ENCODE data around the gene DAO.
A peak's percentile ranks its signal among the peaks of the same experiment; 100 is the strongest.
"Not testable (repeated sequence)": the region's sequence is repeated elsewhere in the genome, so short reads cannot be mapped to it uniquely, and the experiment has no call there.

DAO gene

DNA sequence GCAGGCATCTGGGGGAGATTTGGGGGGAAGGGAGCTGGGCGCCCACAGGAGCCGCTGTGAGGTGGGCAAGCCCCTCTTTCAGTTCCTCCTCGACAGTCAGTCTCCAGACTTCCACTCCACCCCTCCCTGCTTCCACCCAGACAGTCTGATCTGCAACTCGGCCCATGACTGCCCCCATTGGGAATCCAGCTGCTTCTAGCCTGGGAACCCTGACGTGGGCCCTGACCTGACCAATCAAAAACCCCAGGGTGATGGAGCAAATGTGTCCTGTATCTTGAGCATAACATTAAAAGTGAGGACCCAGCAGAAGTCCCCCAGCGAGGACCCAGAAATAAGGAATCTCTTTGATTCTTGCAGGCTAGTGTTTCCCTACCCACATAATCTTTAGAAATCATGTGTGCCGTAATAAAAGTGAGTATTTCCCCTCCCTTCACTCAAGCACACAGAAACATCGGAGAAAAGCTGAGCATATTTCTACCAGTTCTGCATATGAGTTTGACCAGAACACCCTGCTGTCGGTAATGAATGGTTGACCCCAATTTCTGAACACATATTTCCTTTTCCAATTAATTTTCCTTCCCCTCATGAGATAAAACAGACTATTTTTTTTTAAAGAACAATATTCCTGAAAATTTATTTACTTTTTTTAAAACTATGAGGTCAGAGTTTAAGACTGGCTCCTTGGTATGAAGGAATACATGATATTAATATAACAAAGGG lies 28.9 kb upstream of the DAO start:
- DNase-seq (ENCODE audit: low spot score) = peak; percentile 82

DNA sequence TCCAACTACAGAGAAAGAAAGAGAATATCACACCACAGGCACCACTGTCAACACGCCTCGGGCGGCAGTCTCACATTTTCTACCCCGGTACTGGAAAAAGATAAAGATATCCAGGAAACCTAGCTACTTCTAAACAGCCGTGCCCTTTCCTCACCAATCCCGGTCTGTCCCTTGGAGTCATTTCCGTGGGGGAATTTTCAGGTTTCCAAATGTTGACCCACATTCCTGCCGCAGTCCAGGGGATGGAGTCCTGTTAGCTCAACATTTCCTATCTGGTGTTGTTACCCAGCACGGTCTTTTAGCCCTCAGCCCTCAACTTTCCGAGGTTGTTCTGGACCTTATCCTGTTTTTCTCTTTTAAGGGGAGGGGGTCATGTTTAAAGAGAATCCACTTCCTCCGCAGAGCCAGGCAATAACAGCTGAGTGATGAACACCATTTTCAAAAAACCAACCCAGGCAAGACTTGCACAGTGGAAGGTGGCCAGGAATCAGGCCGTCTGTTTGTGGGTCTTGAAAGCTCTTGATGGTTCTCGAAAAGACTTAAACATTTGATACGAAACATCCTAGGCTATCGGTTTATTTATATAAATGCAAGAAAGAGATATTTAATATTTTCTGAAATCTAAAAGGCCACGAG lies 27.1 kb upstream of the DAO start:
- peak; percentile 68 for DNase-seq (ENCODE audit: low spot score)

DNA sequence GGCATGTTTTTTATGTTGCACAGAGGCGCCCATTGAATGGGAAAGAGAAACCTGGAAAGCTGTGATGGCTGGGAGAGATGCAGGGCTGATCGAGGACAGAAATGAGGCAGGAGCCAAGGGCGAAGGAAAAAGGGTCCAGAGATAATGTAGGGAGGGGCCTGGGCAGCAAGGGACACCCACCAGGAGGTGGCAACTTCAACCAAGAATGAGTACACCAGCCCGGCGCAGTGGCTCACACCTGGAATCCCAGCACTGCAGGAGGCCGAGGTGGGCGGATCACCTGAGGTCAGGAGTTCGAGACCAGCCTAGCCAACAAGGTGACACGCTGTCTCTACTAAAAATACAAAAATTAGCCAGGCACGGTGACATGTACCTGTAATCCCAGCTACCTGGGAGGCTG lies 26.5 kb upstream of the DAO start:
- DNase-seq (ENCODE audit: low spot score) = no peak

DNA sequence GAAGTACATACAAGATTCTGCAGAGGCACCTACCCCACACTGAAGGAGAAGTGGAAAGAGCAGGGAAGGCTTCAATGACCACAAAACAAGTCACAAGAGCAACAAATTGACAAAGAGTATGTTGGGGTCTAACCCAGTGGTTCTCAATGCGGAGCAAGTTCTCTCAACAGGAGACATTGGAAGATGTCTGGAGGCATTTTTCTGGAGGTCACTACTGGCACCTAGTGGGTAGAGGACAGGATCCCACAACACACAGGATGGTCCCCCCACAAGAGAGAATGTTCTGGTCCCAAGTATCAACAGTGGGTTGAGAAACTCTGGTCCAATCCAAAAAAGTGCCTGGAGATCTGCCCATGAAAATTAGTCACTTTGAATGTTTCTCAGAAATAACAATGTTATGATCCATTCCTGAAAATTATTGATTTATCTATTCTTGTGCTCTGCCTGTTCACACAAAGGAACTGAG lies 25.9 kb upstream of the DAO start:
- no peak for DNase-seq (ENCODE audit: low spot score)

DNA sequence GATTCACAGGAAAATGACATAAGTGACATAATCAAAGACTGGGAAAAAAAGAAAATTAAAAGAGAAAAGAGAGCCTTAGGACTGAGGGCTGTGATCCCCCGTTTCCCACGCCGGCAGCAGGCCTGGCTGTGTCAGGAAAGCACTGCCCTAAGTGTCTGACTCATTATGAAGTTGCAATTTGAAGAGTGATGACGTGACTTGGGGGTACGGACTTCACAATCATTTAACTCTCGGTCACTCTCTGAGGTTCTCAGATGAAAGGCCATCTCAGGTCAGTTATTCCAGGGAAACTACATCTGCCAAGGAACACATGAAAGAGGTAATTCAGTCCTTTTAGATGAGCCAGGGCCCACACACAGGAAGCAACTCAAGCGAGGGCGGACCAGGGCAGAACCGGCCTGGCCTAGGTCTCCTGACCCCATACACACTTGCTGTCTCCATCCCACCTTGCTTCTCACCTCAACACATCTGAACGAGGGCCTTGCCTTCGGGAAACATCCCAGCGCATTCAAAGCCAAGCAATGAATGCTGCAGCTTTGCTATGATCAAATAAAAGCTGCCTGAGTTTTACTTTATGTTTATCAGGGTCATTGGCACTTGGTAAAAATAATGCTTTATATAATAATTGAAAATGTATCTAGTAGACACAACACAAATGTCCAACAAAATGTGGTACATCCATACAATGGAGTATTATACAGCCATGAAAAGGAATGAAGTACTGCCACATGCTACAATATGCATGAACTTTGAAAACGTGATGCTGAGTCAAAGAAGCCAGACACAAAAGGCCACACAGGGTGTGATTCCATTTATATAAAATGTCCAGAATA lies 25.2 kb upstream of the DAO start:
- peak; percentile 93 for DNase-seq (ENCODE audit: low spot score)

DNA sequence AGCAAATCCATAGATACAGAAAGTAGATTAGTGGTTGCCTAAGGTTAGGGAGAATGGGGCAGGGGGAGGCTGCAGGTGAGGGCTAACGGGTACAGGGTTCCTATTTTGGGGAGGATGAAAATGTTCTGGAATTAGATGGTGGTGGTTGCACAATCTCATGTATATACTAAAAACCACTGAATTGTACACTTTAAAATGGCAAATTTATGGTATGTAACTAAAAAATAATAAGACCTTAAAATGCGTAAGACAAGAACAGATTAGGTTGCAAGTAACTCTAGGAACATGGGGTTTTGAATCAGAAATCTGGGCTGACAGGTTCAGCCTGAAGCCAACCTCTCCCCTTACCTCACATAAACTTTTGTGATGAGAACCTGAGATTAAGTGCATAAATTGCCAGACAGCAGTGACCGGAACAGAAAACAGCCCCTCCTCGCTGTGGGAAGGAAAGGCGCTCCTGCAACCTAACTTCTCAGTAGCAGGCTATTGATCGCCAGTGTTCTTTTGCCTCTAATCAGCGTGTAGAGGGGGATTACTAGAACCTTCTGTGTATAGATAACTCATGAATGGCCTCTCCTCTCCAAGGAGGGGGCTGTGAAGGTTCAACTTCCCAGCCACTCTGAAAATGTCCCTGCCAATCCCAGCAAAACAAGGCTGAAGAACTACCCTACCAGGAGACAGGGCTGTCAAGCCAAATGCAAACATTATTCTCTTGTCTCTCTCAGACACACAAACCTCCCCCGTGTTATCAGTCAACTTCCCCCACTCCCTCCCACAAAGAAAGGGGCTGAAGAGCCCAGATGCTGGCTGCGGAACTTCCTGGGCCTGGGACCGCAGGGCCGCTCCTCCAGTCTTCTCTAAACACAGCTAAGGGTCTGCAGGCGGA lies 24.4 kb upstream of the DAO start:
- DNase-seq (ENCODE audit: low spot score) = no peak

DNA sequence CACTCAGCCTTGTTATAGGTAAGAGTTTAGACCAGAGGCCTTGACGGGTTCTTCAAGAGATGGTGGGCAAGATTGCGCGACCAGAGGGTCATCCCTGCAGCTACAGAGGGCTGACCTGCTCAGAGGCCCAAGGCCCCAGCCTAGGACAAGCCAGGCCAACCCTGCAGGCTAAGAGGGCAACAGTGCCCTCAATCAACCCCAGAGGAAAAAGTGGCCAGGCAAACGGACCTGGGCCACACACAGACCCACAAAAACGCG lies 23.8 kb upstream of the DAO start:
- DNase-seq (ENCODE audit: low spot score) = no peak

DNA sequence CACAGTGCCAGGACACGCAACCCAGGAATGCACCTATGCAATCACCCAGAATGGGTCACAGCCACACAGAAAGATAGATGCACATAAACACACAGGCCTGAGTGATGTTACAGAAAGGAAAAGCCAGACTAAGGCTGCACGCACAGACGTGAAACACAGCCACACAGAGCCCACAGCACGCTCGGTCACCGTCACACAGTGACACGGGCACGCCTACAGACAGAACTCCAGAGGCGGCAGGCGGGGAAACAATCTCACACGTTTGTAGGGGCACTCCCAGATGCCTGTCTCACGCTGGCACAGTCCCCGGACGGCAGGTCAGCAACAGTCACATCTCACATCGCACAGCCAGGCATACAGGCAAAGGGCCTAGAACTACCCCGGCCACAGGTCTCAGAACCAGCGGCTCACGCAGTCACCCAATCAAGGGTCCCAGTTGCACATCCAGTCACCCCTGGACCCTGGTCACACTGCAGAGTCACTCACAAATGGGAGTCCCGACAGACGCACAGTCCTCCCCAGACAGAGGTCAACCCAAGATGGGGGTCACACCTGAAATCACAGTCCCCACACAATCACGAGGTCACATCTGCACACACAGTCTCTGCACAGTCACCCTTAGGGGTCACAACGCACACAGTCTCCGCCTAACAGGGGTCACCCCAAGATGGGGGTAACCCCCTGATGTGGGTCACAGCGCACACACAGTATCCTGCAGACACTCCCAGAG lies 23.3 kb upstream of the DAO start:
- DNase-seq (ENCODE audit: low spot score) = no peak

DNA sequence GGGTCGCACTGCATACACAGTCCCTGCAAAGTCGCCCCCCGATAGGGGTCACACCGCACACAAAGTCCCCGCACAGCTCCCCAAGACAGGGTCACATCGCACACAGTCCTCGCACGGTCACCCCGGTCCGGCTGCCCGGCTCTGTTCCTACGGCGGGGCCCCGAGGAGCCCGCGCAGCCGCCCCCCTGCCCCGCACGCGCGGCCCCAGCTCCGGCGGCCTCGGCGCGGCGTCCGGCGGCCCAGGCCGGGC lies 22.8 kb upstream of the DAO start:
- DNase-seq (ENCODE audit: low spot score) = no peak

DNA sequence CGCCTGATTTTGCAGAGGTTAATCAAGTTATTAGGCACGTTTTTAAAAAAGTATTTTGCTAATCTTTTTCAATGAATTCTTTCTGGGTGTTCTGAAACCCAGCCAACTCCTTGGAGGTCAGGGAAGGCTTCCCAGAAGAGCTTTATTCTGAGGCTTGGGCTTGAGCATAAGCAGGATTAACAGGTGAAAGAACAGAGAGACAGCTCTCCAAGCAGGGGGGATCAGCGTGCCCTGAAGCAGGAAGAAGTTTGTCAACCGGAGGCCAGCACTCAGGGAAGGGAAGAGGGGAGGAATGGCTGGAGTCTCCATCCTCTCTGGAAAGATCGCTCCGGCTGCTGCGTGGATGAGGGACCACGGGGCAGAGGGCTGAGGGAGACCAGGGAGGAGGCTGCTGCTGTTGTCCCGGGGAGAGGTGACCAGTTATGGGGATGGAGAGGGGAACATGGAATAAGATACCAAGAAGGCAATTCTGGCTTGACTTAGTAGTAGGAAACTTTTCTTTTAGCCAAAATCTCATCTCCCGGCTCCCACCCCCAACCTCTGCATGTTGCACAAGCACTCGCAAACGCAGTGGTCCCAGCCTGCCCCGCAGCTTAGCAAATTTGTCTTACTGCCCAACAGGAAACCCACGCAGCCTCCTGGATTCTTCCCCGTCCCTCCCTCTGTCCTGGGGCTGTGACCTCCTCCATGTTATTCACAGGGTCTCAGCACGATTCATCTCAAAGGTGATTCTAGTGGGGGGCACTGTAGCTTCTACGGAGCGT lies 21.4 kb upstream of the DAO start:
- no peak for DNase-seq (ENCODE audit: low spot score)

DNA sequence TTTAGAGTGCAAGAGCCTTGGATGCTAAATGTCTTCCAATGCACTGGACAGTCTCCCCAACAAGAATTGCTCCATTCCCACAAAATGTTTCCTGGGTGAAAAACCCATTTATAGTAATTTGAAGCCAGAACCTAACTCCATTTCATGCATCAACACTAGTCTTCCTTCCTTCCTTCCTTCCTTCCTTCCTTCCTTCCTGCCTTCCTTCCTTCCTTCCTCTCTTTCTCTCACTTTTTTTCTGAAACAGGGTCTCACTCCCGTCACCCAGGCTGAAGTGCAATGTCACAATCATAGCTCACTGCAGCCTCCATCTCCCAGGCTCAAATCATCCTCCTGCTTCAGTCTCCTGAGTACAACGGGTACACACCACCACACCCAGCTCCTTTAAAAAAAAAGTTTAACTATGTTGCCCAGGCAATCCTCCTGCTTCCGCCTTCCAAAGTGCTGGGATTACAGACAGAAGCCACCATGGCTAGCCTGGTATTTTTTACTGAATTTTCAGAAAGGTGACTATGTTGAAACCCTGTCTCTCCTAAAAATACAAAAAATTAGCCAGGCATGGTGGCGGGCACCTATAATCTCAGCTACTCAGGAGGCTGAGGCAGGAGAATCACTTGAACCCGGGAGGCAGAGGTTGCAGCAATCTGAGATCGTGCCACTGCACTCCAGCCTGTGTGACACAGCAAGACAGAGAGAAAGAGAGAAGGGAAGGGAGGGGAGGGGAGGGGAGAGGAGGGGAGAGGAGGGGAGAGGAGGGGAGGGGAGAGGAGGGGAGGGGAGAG lies 20.6 kb upstream of the DAO start:
- not testable (repeated sequence) for DNase-seq (ENCODE audit: low spot score)

DNA sequence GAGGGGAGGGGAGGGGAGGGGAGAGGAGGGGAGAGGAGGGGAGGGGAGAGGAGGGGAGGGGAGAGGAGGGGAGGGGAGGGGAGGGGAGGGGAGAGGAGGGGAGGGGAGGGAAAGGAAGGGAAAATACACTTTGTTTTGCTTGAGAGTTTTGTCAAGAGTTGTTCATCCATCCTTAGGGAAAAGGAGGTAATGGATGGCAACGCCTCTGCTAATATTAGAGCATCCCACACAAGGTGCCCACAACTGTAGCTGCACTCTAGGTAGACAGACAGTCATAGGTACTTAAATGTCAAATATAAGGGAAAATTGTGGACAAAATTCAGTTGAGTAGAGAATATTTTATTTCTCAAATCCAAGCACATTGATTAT lies 20.0 kb upstream of the DAO start:
- no peak for DNase-seq (ENCODE audit: low spot score)

DNA sequence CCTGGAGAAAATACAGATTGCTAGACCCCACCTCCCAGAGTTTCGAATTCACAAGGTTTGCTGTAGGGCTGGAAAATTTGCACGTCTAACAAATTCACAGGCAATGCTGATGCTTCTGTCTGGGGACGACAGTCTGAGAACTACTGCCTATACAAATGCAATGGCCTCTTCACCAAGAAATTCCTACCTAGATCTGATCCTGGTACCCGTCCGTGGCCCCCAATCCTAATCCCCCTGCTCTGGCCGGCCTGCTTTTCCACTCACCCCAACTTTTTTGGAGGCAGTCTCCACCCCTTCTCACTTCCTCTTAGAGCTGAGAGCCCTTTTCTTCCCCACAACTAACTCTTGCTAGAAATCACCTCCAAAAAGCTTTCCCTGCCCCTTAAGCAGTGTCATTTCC lies 19.4 kb upstream of the DAO start:
- no peak for DNase-seq (ENCODE audit: low spot score)

DNA sequence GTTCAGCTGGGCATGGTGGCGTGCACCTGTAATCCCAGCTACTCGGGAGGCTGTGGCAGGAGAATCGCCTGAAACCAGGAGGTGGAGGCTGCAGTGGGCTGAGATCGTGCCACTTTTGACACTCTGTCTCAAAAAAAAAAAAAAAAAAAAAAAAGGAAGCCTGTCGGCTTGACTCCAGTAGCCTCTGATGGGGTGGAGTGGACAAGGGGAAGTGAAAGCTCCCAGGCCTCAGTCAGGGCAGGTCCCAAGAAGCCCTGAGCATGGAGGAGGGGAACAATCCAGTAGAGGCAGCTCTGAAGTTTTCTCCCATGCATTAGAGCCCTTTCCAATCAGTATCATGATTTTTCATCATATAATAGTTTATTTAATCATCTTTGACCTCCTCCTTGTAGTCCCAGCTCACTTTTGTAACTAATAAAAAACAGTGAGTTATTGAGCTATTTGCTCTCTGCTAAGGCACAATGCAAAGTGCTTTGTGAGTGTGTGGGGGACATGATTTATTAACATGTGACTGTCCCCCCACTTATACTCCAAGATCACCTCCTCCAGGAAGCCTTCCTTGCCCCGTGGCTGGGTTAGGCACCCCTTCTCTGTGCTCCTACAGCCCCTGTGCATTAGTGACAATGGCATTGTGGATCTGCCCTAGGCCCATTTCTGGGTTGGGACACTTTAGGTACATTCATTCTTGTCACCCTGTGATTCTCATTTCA lies 17.9 kb upstream of the DAO start:
- no peak for DNase-seq (ENCODE audit: low spot score)

DNA sequence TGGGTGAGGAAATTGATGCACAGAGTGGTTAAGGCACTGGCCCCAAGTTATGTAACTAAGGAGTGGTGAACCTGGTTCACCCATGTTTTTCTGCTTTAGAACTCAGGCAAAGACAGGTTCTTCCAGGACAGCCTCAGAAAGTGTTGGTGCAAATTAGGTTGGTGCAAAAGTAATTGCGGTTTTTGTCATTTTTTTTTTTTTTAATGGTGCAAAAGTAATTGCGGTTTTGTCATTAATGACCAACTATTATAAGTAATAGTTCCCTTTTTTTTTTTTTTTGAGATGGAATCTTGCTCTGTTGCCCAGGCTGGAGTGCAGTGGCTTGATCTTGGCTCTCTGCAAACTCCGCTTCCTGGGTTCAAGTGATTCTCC lies 17.3 kb upstream of the DAO start:
- DNase-seq (ENCODE audit: low spot score) = no peak

DNA sequence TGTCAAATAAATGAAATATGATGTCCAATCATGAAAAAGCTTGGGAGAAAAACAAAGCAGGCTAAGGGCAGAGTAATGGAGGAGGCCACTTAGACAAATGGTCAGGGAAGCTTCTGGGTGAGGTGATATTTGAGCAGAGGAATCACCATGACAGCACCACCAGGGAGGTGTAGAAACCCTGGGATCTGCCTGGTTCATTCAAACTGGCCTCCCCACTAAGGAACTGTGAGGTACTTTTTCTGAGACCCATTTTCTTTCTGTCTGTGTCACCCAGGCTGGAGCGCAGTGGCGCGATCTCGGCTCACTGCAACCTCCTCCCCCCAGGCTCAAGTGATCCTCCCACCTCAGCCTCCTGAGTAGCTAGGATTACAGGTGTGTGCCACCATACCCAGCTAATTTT lies 14.7 kb upstream of the DAO start:
- no peak for DNase-seq (ENCODE audit: low spot score)

DNA sequence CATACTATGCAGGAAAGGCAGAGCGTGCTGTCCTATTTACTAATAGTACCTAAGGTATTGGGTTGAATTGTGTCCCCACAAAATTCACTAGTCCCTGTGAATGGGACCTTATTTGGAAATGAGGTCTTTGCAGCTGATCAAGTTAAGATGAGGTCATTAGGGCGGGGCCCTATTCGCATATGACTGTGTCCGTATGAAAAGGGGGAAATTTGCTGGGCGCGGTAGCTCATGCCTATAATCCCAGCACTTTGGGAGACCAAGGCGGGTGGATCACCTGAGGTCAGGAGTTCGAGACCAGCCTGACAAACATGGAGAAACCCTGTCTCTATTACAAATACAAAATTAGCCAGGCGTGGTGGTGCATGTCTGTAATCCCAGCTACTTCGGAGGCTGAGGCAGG lies 13.8 kb upstream of the DAO start:
- not testable (repeated sequence) for DNase-seq (ENCODE audit: low spot score)

DNA sequence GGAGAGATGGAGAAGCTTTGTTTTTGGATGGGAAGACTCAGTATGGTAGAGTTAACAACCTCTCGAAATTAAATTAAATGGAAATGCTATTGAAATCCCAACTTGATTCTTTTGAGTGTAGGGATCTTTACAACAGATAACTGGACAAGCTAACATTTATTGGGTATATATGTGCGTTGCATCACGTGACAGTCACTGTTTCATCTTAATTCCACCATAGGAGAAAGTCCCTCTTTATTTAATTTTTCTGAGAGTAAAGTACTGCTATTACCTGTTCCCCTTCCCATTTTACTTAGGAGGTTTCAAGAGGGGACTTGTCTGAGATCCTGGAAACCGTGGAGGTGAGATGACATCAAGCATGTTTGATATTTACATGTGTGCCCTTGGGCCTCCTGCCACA lies 11.1 kb upstream of the DAO start:
- DNase-seq (ENCODE audit: low spot score) = no peak

DNA sequence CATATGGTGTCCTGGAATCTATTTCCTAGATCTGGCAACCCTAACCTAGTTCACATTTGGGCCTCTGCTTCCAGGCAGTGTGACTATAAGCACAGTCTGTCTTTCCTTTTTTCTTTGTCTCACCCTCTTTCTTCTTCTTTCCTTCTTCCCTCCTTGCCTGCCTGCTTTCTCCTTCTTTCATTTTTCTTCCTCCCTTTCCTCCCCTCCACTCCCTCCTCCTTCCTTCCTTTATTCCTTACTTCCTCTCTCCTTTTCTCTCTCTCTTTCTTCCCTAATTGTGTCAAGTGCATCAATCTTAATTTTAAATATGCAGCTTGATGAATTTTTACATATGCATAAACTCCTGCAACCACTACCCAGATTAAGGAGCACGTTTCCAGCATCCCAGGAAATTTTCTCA lies 4.6 kb upstream of the DAO start:
- DNase-seq (ENCODE audit: low spot score) = no peak

All from kidney capillary endothelial cell (primary cell).